HCT116 (cell line): Measurements from ENCODE around the gene ZDHHC1.

Experiments used
- ELF1 ChIP-seq: IDR thresholded peaks from 2 replicates; pipeline ENCODE4 v1.6.1; 2012; ENCODE audit warnings: low read depth, borderline replicate concordance
- EZH2 ChIP-seq: fragments of 200-600 bp; sonication (generic); IDR thresholded peaks from 2 replicates; pipeline ENCODE4 v1.6.1; 2017; ENCODE audit warnings: antibody characterized with exemption, mixed run types
- POLR2A ChIP-seq: IDR thresholded peaks from 2 replicates; pipeline ENCODE4 v1.7.0; 2011; ENCODE audit warnings: borderline replicate concordance; ENCODE audit not compliant: insufficient read depth, insufficient read length; ENCODE audit errors: extremely low read depth
- RAD21 ChIP-seq: IDR thresholded peaks from 2 replicates; pipeline ENCODE4 v1.6.1; 2012; ENCODE audit warnings: low read depth, mild to moderate bottlenecking
- SP1 ChIP-seq: IDR thresholded peaks from 2 replicates; pipeline ENCODE4 v1.6.1; 2012; ENCODE audit warnings: low read depth
- TF ChIP-seq, protein P1 (sequence below), 3 experiments: fragments of 200-600 bp in 1 of 3; sonication (generic) in 1 of 3; IDR thresholded peaks in 2 of 3; conservative IDR thresholded peaks in 1 of 3; 2 replicates each; pipeline ENCODE4 v1.5.1; 2012 to 2017; ENCODE audit warnings: low read depth in 2 of 3, low read length in 2 of 3, antibody characterized with exemption in 1 of 3, borderline replicate concordance in 1 of 3, control low read depth in 1 of 3, mild to moderate bottlenecking in 1 of 3, mixed read lengths in 1 of 3, mixed run types in 1 of 3, moderate library complexity in 1 of 3; ENCODE audit not compliant: insufficient read depth in 1 of 3
- TF ChIP-seq, protein P2 (sequence below): IDR thresholded peaks from 2 replicates; pipeline ENCODE4 v1.6.1; 2012

DNA sequence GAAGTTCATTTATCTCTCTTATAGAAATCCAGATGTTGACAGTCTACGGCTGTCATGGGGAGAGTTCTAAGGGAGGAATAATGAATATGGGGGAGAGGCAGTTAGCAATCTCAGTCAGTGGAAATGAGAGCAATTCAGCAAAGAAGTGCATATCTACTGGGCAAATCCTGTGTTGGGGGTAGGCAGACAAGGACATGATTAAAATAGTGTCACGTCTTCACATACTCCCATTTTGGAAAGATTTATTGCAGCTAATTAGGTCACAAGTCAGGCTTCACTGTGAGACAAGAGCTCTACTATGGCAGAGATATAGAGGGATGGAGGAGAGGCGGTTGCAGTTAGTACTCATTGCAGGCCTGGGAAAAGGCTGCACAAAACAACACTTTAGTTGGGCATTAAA, 59.9 kb downstream of the ZDHHC1 start:
- no peak for TF ChIP-seq SP1
- no peak for TF ChIP-seq ELF1
- TF ChIP-seq POLR2A: no peak
- no peak for TF ChIP-seq RAD21
- TF ChIP-seq, protein P1, sequence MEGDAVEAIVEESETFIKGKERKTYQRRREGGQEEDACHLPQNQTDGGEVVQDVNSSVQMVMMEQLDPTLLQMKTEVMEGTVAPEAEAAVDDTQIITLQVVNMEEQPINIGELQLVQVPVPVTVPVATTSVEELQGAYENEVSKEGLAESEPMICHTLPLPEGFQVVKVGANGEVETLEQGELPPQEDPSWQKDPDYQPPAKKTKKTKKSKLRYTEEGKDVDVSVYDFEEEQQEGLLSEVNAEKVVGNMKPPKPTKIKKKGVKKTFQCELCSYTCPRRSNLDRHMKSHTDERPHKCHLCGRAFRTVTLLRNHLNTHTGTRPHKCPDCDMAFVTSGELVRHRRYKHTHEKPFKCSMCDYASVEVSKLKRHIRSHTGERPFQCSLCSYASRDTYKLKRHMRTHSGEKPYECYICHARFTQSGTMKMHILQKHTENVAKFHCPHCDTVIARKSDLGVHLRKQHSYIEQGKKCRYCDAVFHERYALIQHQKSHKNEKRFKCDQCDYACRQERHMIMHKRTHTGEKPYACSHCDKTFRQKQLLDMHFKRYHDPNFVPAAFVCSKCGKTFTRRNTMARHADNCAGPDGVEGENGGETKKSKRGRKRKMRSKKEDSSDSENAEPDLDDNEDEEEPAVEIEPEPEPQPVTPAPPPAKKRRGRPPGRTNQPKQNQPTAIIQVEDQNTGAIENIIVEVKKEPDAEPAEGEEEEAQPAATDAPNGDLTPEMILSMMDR (IDR thresholded peaks at IDR 0.05 in 2 of 3, conservative IDR thresholded peaks at IDR 0.05 in 1 of 3; ENCODE audit: borderline replicate concordance in 1 of 3, insufficient read depth in 1 of 3, low read depth in 2 of 3, low read length in 2 of 3): no peak
- TF ChIP-seq, protein P2, sequence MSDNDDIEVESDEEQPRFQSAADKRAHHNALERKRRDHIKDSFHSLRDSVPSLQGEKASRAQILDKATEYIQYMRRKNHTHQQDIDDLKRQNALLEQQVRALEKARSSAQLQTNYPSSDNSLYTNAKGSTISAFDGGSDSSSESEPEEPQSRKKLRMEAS: no peak
- no peak for TF ChIP-seq EZH2
